HG03175 (cell line): ENCODE data around the gene DLG2.

ENCODE experiments used
- ATAC-seq: cut with Tn5 transposase; IDR thresholded peaks from one replicate; pipeline ENCODE4 v1.9.1; 2021; ENCODE audit warnings: mild to moderate bottlenecking, moderate library complexity; ENCODE audit not compliant: unreplicated experiment

DLG2 gene

DNA sequence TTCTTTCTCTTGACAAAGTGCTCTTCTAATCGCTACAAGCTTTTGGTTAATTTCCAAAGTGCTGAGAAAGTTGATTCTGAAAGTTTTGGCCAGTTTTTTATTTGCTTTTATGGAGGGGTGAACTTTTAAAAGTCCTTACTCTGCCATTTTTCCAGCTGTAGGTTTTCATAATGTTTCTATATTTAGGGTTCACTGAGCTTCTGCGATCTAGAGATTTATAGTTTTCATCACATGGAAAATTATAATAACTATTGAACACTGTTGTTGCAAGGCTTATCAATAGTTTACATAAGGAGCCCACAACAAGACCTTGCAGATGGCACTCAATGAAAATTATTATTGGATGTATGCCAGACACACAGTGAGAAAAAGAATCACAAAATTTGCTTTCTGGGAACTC is 55.1 kb downstream of the DLG2 start:
- no peak for ATAC-seq

- no peak for ATAC-seq
Observed at GRCh38 chr11:85569525-85569924, 57.6 kb downstream of the DLG2 start.

DNA sequence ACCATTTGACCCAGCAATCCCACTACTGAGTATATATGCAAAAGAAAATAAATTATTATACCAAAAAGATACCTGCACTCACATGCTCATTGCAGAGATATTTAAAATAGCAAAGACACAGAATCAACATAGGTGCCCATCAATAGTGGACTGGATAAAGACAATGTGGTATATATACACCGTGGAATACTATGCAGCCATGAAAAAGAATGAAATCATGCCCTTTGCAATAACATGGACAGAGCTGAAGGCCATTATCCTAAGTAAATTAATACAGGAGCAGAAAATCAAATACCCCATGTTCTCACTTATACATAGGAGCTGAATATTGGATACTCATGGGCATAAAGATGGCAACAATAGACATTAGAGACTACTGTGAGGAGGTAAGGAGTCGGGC is 68.7 kb downstream of the DLG2 start:
- ATAC-seq: no peak

DNA sequence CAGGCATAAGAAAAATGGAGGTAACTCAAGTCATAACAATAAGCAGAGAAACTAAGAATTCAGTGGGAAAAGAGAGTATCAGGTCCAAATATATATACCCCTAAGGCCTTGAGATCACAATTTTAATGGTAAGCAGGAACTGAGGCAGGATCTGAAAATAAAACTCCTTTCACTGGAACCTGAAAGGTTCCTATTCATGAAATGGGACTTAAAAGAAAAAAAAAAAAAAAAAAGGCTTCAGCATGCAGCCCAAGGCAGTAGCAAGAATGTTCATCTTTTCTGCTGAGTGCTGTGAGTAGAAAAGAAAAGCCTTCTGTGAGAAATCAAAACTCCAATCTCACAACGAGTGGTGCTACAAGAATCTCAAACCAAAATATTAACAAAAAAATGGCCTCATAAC is 75.3 kb downstream of the DLG2 start:
- ATAC-seq: no peak

- ATAC-seq: no peak
Observed at GRCh38 chr11:85541683-85542082, 85.5 kb downstream of the DLG2 start.

GRCh38 chr11:85540635-85541205 is 86.4 kb downstream of the DLG2 start:
- ATAC-seq: no peak

GRCh38 chr11:85540181-85540580 is 87.0 kb downstream of the DLG2 start:
- no peak for ATAC-seq

- no peak for ATAC-seq
Observed at GRCh38 chr11:85539740-85540139, 87.4 kb downstream of the DLG2 start.

DNA sequence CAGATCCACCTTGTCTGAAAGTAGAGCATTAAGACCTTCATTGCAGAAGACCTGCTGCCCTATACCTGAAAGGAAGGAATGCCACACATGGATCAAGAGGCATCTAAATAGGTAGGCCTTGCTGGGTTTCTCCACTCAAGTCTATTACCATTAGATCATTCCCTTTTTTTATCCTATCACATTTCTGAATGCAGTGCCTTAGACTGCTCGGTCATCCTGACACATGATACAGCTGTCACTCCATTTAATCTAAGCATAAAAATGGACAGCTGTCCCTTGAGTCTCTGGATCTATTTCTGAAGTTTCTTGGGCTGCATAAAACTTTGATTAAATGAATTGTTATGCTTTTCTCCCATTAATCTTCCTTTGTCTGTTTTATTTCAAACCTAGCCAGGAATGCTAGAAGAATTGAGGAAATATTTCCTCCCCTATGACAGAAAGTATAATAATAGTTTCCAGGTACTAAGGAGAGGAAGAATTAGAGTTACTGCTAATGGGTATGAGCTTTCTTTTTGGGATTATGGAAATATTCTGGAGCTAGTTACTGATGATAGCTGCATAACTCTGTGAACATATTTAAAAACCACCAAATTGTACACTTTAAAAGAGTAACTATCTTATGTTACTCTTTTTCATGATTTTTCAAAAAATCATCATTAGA is 88.0 kb downstream of the DLG2 start:
- no peak for ATAC-seq

DNA sequence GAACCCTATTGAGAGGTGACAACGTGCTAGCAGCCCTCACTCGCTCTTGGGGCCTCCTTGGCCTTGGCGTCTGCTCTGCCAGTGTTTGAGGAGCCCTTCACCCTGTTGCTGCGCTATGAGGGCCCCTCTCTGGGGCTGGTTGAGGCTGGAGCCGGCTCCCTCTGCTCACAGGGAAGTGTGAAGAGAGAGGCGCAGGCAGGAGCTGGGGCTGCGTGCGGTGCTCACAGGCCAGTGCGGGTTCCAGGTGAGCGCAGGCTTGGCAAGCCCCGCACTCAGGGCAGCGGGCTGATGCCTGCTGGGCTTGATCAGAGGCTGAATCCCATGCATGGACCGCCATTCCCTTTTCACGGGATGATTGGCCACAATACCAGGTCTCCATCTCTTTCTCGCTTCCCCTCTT is 90.7 kb downstream of the DLG2 start:
- ATAC-seq: no peak

DNA sequence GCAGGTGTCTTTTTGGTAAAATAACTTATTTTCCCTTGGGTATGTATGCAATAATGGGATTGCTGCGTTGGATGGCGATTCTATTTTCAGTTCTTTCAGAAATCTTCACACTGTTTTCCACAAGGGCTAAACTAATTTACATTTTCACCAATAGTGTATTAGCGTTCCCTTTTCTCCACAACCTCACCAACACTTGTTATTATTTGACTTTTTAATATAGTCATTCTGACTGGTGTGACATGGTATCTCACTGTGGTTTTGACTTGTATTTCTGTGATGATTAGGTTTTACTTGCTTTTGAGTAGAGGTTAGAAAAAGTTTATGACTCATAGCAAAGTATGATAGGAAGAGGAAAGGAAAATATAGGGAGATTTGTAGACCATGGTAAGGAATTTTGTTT is 92.3 kb downstream of the DLG2 start:
- no peak for ATAC-seq

GRCh38 chr11:85531191-85531897 is 95.8 kb downstream of the DLG2 start:
- ATAC-seq: no peak

GRCh38 chr11:85530634-85531033 is 96.5 kb downstream of the DLG2 start:
- ATAC-seq: no peak

- ATAC-seq: no peak
Observed at GRCh38 chr11:85526564-85526963, 100.6 kb downstream of the DLG2 start.

- no peak for ATAC-seq
Observed at GRCh38 chr11:85525686-85526085, 101.5 kb downstream of the DLG2 start.

GRCh38 chr11:85517272-85517671 is 109.9 kb downstream of the DLG2 start:
- ATAC-seq: no peak

GRCh38 chr11:85495918-85496317 is 131.2 kb downstream of the DLG2 start:
- no peak for ATAC-seq

GRCh38 chr11:85494396-85494795 is 132.7 kb downstream of the DLG2 start:
- ATAC-seq: no peak

DNA sequence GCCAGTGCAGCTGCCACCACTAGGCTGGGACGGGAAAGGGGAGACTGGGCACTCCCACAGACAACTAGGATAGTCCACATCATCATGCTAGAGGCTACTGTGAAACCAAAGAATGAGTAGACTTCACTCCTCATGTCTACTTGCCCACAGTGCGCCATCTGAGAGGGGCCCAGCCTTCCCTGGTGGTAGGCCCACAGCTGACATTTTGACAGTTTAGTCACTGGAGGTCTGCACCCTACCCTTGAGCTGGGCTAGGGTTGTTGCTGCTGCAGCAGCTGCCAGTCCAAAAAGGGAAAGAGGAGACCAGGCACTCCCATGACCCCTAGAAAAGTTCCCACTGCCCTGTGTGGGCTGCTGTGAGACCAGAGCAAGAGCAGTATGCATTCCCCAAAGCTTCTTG is 141.2 kb downstream of the DLG2 start:
- no peak for ATAC-seq

DNA sequence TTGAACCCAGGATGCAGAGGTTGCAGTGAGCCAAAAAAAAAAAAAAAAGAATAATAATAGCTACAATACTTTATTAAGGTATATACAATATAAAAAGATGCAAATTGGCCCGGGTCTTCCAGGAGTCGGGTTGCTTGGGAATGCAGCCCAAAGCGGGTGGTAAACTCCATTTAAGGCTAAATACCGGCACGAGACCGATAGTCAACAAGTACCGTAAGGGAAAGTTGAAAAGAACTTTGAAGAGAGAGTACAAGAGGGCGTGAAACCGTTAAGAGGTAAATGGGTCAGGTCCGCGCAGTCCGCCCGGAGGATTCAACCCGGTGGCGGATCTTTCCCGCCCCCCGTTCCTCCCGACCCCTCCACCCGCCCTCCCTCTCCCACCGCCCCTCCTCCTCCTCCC is 143.3 kb downstream of the DLG2 start:
- no peak for ATAC-seq

- no peak for ATAC-seq
Observed at GRCh38 chr11:85481862-85482261, 145.3 kb downstream of the DLG2 start.
